Erythroblast (primary cell): ENCODE data around the gene RAB31.

Experiments used
- GATA1 ChIP-seq: IDR thresholded peaks from 2 replicates; pipeline ENCODE4 v1.6.1; 2011; ENCODE audit warnings: low read depth, mild to moderate bottlenecking, control low read depth, low read length, moderate library complexity
- POLR2A ChIP-seq: IDR thresholded peaks from 2 replicates; pipeline ENCODE4 v1.6.1; 2011; ENCODE audit warnings: mild to moderate bottlenecking, low read length

GRCh38 chr18:9673296-9674251, 34.5 kb upstream of the RAB31 start:
- TF ChIP-seq POLR2A: no peak
- TF ChIP-seq GATA1: no peak
